Measurements from ENCODE around the gene KCNH2. TPM values are rescaled to one million over a fixed set of nuclear protein-coding genes. Genes with fewer than 3 reads are reported as not detected.

KCNH2 gene
- total RNA-seq, 3 donors from 2014 or later (not counting 1 experiment from before 2014, with no cell fraction given) = 0.39 to 0.60 TPM; not detected in 1

DNA sequence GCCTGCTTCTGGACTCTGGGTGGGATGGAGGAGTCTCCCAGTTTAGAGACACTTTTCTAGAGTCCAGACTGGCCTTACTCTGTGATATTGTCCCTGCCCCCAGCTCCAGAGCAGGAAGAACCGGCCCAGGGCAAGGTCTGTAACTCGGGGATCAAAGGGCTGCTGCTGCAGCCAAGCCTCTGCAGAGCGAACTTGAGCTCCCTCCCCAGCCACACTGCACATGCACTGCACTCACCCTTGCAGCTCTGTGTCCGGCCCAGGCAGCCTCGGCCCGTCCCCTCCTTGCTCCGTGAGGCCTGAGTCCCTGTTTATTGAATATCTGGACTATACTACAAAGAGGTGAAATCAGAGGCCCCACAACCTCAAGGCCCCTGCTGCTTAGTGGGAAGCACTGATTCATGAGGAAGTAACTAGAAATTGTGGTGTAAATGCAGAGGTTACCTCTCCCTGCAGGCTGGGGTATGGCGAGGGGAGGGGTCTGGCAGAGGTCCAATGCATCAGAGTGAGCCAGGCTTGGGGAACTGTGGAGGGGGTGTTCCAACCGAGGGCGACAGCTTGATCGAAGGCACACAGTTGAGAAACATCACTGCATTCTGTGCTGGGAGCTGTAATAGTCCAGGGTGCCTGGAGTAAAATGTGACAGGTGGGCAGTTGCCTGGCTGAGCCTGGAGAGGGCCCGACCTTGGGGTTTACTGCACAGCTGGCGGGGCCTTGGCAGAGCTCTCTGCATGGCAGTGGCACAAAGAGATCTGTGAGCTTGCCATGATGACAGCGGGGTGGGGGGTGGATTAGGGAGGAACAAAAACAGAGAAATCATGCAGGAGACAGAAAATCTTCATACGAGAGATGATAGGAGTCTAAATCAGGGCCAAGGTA lies 76.7 kb downstream of the KCNH2 start:
- 56% methylated on average over 15 of the region's 15 CpGs for WGBS (ENCODE audit: insufficient coverage)

DNA sequence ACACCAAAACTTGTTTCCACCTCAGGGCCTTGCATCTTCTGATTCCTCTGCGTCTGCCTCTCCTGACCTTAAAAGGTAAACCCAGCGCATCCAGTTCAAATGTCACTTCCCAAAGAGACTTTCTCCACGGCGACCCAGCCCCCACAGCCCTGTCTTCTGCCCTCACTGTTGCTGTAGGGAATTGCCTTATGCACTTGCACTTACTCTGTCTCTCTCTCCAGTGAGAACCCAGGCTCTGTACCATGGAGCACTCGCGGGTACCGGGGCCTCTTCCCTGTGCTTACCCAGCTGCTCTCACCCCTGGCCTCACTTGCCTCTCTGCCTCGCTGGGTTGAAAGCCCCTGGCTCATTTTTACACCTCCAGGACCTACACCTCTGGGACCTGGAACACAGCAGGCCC lies 77.4 kb downstream of the KCNH2 start:
- ATAC-seq = no peak
- Histone ChIP-seq H3K9me3 (ENCODE audit: control insufficient read depth, insufficient read depth, low read length) (no peaks in the 10 kb centered on the region), H3K27me3 (ENCODE audit: control insufficient read depth, insufficient read depth, low read length) (peaks cover 18% of the 10 kb centered on the region), H3K36me3 (ENCODE audit: control insufficient read depth, insufficient read depth, low read length) (no peaks in the 10 kb centered on the region), H3K27ac (ENCODE audit: low read length) (no peak overlapping the region), H3K4me1 (ENCODE audit: control insufficient read depth, insufficient read depth, low read length) (peaks cover 11% of the 10 kb centered on the region), H3K4me3 (ENCODE audit: low read length) (no peak overlapping the region)
- TF ChIP-seq, protein P1, sequence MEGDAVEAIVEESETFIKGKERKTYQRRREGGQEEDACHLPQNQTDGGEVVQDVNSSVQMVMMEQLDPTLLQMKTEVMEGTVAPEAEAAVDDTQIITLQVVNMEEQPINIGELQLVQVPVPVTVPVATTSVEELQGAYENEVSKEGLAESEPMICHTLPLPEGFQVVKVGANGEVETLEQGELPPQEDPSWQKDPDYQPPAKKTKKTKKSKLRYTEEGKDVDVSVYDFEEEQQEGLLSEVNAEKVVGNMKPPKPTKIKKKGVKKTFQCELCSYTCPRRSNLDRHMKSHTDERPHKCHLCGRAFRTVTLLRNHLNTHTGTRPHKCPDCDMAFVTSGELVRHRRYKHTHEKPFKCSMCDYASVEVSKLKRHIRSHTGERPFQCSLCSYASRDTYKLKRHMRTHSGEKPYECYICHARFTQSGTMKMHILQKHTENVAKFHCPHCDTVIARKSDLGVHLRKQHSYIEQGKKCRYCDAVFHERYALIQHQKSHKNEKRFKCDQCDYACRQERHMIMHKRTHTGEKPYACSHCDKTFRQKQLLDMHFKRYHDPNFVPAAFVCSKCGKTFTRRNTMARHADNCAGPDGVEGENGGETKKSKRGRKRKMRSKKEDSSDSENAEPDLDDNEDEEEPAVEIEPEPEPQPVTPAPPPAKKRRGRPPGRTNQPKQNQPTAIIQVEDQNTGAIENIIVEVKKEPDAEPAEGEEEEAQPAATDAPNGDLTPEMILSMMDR (IDR thresholded peaks at IDR 0.05) = no peak
- no peak overlapping the region for H3K4me3 Mint-ChIP-seq
- H3K4me1 Mint-ChIP-seq = peaks cover 0 to 10% of the 10 kb centered on the region in 2 donors
- 87% methylated on average over 8 of the region's 8 CpGs for WGBS (ENCODE audit: insufficient coverage)
- no peak for DNase-seq
- H3K27ac Mint-ChIP-seq = no peak overlapping the region
- intact Hi-C loops (cut with micrococcal nuclease) = no loop called here
- H3K27me3 Mint-ChIP-seq (ENCODE audit: low read depth in 2 of 2) = peaks cover 72 to 88% of the 10 kb centered on the region in 2 donors
- H3K9me3 Mint-ChIP-seq = no peaks in the 10 kb centered on the region
- no peaks in the 10 kb centered on the region for H3K36me3 Mint-ChIP-seq

More for the DNA sequence above, 76.7 kb downstream of the KCNH2 start:
- H3K27me3 ChIP-seq (ENCODE audit: control insufficient read depth, insufficient read depth, low read length) = peaks cover 24% of the 10 kb centered on the region
- no peak overlapping the region for H3K27ac ChIP-seq (ENCODE audit: low read length)
- no peaks in the 10 kb centered on the region for H3K9me3 ChIP-seq (ENCODE audit: control insufficient read depth, insufficient read depth, low read length)
- no peak overlapping the region for H3K4me3 Mint-ChIP-seq
- DNase-seq (no peak), ATAC-seq (no peak)
- peaks cover 0 to 10% of the 10 kb centered on the region in 2 donors for H3K4me1 Mint-ChIP-seq
- H3K4me3 ChIP-seq (ENCODE audit: low read length) = no peak overlapping the region
- no peaks in the 10 kb centered on the region for H3K36me3 Mint-ChIP-seq
- H3K27me3 Mint-ChIP-seq (ENCODE audit: low read depth in 2 of 2) = peaks cover 72 to 88% of the 10 kb centered on the region in 2 donors
- no peaks in the 10 kb centered on the region for H3K36me3 ChIP-seq (ENCODE audit: control insufficient read depth, insufficient read depth, low read length)
- TF ChIP-seq, protein P1 (IDR thresholded peaks at IDR 0.05) = no peak
- intact Hi-C loops (cut with micrococcal nuclease) = no loop called here
- peaks cover 11% of the 10 kb centered on the region for H3K4me1 ChIP-seq (ENCODE audit: control insufficient read depth, insufficient read depth, low read length)
- H3K27ac Mint-ChIP-seq = no peak overlapping the region
- H3K9me3 Mint-ChIP-seq = no peaks in the 10 kb centered on the region

DNA sequence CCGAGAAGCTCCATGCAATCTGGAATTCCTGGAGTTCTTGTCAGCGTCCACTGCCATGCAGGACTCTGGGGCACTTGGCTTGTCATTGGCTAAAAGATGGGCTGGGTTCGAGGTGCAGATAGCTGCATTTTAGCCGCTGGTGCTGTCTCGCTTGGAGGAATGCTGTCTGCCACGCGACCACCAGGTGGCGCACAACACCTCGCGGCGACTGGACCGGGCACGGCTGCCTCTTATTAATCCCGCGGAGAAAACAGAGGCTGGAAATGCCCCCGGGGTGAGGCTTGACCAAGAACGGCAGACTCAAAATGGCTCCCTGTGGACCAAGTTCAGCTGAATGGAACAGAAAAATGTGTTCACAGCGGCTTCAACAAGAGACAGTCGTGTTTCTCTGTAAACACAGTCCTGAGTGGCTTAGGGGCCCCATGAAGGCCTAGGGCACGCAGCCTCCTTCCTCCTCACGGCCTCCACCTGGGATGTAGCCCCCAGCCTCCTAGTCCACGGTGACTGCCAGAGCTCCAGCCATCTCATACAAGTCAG lies 79.6 kb downstream of the KCNH2 start:
- Mint-ChIP-seq H3K27ac (no peak overlapping the region), H3K4me3 (no peak overlapping the region), H3K27me3 (ENCODE audit: low read depth in 2 of 2) (peaks cover 63 to 84% of the 10 kb centered on the region in 2 donors), H3K9me3 (no peaks in the 10 kb centered on the region), H3K36me3 (no peaks in the 10 kb centered on the region), H3K4me1 (peaks cover 0 to 8% of the 10 kb centered on the region in 2 donors)
- Histone ChIP-seq H3K36me3 (ENCODE audit: control insufficient read depth, insufficient read depth, low read length) (no peaks in the 10 kb centered on the region), H3K27ac (ENCODE audit: low read length) (no peak overlapping the region), H3K9me3 (ENCODE audit: control insufficient read depth, insufficient read depth, low read length) (peaks cover under 1% of the 10 kb centered on the region), H3K4me3 (ENCODE audit: low read length) (no peak overlapping the region), H3K4me1 (ENCODE audit: control insufficient read depth, insufficient read depth, low read length) (peaks cover 11% of the 10 kb centered on the region), H3K27me3 (ENCODE audit: control insufficient read depth, insufficient read depth, low read length) (peaks cover 10% of the 10 kb centered on the region)
- intact Hi-C loops (cut with micrococcal nuclease) = loop anchor here (1.0 to 2.0 kb wide), 3 partner anchors 90 to 274 kb away; no protein-coding TSS in a partner anchor
- DNase-seq (peak; percentile 77 to 87), ATAC-seq (peak; percentile 78 to 94 (median 84))
- WGBS (ENCODE audit: insufficient coverage) = 12% methylated on average over 21 of the region's 22 CpGs
- TF ChIP-seq, protein P1 (IDR thresholded peaks at IDR 0.05) = peak; percentile 95

All from natural killer cell (primary cell).